ENCODE data around the gene PFKFB4.

DNA sequence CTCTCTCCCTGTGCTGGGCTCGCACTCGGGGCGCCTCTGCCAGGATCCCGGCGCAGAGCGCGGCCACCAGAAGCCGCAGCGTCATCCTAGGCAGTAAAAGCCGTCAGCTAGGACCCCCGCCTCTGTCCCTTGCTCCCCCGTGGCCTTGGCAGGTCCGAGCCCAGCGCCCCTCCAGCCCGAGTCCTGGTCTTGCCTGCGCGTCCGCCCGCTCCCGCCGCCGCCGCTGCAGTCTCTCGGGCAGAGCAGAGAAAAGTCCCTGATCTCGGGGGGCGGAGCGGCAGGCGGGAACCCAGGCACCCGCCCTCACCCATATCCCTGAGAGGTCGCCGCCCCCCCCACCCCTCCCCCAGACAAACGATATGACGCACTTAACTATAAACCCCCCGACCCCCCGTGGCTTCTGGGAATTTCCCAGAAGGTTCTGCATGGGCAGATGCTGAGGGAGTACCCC lies 38.5 kb upstream of the PFKFB4 start, which contains the start of gene COL7A1:
- no peak for TF ChIP-seq EP300 (IDR thresholded peaks at IDR 0.05; ENCODE audit: borderline replicate concordance in 1 of 2, low read depth in 1 of 2, low read length in 1 of 2)
- no peak for TF ChIP-seq TAF1 (IDR thresholded peaks at IDR 0.05; ENCODE audit: borderline replicate concordance, low read depth, low read length)
- TF ChIP-seq POLR2AphosphoS5 (IDR thresholded peaks at IDR 0.05; ENCODE audit: low read depth, low read length): no peak
- TF ChIP-seq RCOR1 (IDR thresholded peaks at IDR 0.05; ENCODE audit: low read length): no peak
- TF ChIP-seq, protein P1, sequence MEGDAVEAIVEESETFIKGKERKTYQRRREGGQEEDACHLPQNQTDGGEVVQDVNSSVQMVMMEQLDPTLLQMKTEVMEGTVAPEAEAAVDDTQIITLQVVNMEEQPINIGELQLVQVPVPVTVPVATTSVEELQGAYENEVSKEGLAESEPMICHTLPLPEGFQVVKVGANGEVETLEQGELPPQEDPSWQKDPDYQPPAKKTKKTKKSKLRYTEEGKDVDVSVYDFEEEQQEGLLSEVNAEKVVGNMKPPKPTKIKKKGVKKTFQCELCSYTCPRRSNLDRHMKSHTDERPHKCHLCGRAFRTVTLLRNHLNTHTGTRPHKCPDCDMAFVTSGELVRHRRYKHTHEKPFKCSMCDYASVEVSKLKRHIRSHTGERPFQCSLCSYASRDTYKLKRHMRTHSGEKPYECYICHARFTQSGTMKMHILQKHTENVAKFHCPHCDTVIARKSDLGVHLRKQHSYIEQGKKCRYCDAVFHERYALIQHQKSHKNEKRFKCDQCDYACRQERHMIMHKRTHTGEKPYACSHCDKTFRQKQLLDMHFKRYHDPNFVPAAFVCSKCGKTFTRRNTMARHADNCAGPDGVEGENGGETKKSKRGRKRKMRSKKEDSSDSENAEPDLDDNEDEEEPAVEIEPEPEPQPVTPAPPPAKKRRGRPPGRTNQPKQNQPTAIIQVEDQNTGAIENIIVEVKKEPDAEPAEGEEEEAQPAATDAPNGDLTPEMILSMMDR (IDR thresholded peaks at IDR 0.05): no peak
- TF ChIP-seq SMC3 (IDR thresholded peaks at IDR 0.05; ENCODE audit: low read depth, low read length): no peak
- TF ChIP-seq GABPA (IDR thresholded peaks at IDR 0.05; ENCODE audit: low read depth): no peak
- no peak for TF ChIP-seq EZH2phosphoT487 (IDR thresholded peaks at IDR 0.05; ENCODE audit: borderline replicate concordance, low read depth)
- no peak for TF ChIP-seq IRF3 (IDR thresholded peaks at IDR 0.05; ENCODE audit: low read depth, low read length)
- no peak for TF ChIP-seq CHD2 (IDR thresholded peaks at IDR 0.05; ENCODE audit: low read length, partially characterized antibody)
